HEK293 (cell line): Measurements from ENCODE around the gene ZNF284.

Source experiments
- CTCF ChIA-PET: fragments of 350-600 bp; formaldehyde crosslinking; extraction: SDS; loops from one replicate; lab custom pipeline; 2021; ENCODE audit warnings: antibody characterized with exemption; lab: Yijun Ruan, JAX
- POLR2A ChIA-PET: fragments of 300-600 bp; formaldehyde crosslinking; extraction: SDS; loops from one replicate; lab custom pipeline; 2020; ENCODE audit warnings: antibody characterized with exemption, inconsistent platforms; lab: Yijun Ruan, JAX
- H3K27ac ChIP-seq: fragments of 200-500 bp; sonication (Bioruptor generic); 2 replicates; pipeline ENCODE4 v1.5.1; 2014; ENCODE audit warnings: low read depth, low read length, control low read depth, inconsistent platforms; ENCODE audit errors: extremely low read depth
- H3K36me3 ChIP-seq, 2 experiments: fragments of 200-500 bp in 1 of 2; sonication (Bioruptor generic) in 1 of 2; 1 replicate in 1 of 2; 2 replicates in 1 of 2; pipeline ENCODE4 v1.5.1; 2014 to 2017; ENCODE audit warnings: inconsistent platforms in 2 of 2, low read length in 2 of 2; ENCODE audit not compliant: control insufficient read depth in 2 of 2, insufficient read depth in 1 of 2
- H3K4me1 ChIP-seq: fragments of 200-500 bp; sonication (Bioruptor generic); 2 replicates; pipeline ENCODE4 v1.5.1; 2014; ENCODE audit warnings: mild to moderate bottlenecking, low read length, inconsistent platforms; ENCODE audit not compliant: control insufficient read depth, insufficient read depth
- H3K4me3 ChIP-seq: 2 replicates; pipeline ENCODE4 v1.5.1; 2011; ENCODE audit warnings: low read depth, mild to moderate bottlenecking, control low read depth, low read length, moderate library complexity
- H3K9me3 ChIP-seq: fragments of 200-500 bp; sonication (Bioruptor generic); 2 replicates; pipeline ENCODE4 v1.5.1; 2014; ENCODE audit warnings: low read depth, low read length, inconsistent platforms; ENCODE audit not compliant: control insufficient read depth, insufficient read depth
- AEBP2 ChIP-seq: fragments of 450-650 bp; formaldehyde crosslinking; IDR thresholded peaks from 2 replicates; pipeline ENCODE4 v1.5.1; 2016; ENCODE audit warnings: missing biosample characterization, missing genetic modification characterization, borderline replicate concordance
- KLF17 ChIP-seq: fragments of 450-650 bp; formaldehyde crosslinking; IDR thresholded peaks from 2 replicates; pipeline ENCODE4 v1.5.1; 2016; ENCODE audit warnings: missing biosample characterization, missing genetic modification characterization
- KLF8 ChIP-seq: fragments of 450-650 bp; formaldehyde crosslinking; IDR thresholded peaks from 2 replicates; pipeline ENCODE4 v1.5.1; 2016; ENCODE audit warnings: missing biosample characterization, missing genetic modification characterization
- SP7 ChIP-seq: fragments of 450-650 bp; formaldehyde crosslinking; IDR thresholded peaks from 2 replicates; pipeline ENCODE4 v1.5.1; 2016; ENCODE audit warnings: missing biosample characterization, missing genetic modification characterization
- YY2 ChIP-seq: fragments of 450-650 bp; formaldehyde crosslinking; IDR thresholded peaks from 2 replicates; pipeline ENCODE4 v1.5.1; 2016; ENCODE audit warnings: missing biosample characterization, missing genetic modification characterization
- ZBTB1 ChIP-seq: fragments of 450-650 bp; formaldehyde crosslinking; IDR thresholded peaks from 2 replicates; pipeline ENCODE4 v1.5.1; 2016; ENCODE audit warnings: missing biosample characterization, missing genetic modification characterization
- ZFP69B ChIP-seq: fragments of 450-650 bp; formaldehyde crosslinking; IDR thresholded peaks from 2 replicates; pipeline ENCODE4 v1.5.1; 2016; ENCODE audit warnings: missing biosample characterization, missing genetic modification characterization
- ZIC2 ChIP-seq: fragments of 450-650 bp; formaldehyde crosslinking; IDR thresholded peaks from 2 replicates; pipeline ENCODE4 v1.5.1; 2016; ENCODE audit warnings: missing biosample characterization, missing genetic modification characterization
- ZNF157 ChIP-seq: fragments of 450-650 bp; formaldehyde crosslinking; IDR thresholded peaks from 2 replicates; pipeline ENCODE4 v1.5.1; 2016; ENCODE audit warnings: missing biosample characterization, missing genetic modification characterization
- ZNF174 ChIP-seq: fragments of 450-650 bp; formaldehyde crosslinking; IDR thresholded peaks from 2 replicates; pipeline ENCODE4 v1.5.0; 2017; ENCODE audit warnings: missing biosample characterization, mild to moderate bottlenecking, missing genetic modification characterization
- ZNF214 ChIP-seq: fragments of 450-650 bp; formaldehyde crosslinking; IDR thresholded peaks from 2 replicates; pipeline ENCODE4 v1.5.1; 2017; ENCODE audit warnings: missing biosample characterization, mild to moderate bottlenecking, missing genetic modification characterization, borderline replicate concordance
- ZNF266 ChIP-seq: fragments of 450-650 bp; formaldehyde crosslinking; IDR thresholded peaks from 2 replicates; pipeline ENCODE4 v1.5.1; 2016; ENCODE audit warnings: missing biosample characterization, missing genetic modification characterization, low read depth
- ZNF354C ChIP-seq: fragments of 450-650 bp; formaldehyde crosslinking; IDR thresholded peaks from 2 replicates; pipeline ENCODE4 v1.5.1; 2016; ENCODE audit warnings: missing biosample characterization, missing genetic modification characterization, low read depth, borderline replicate concordance
- ZNF416 ChIP-seq: fragments of 450-650 bp; formaldehyde crosslinking; IDR thresholded peaks from 2 replicates; pipeline ENCODE4 v1.5.1; 2016; ENCODE audit warnings: missing biosample characterization, missing genetic modification characterization
- ZNF501 ChIP-seq: fragments of 450-650 bp; formaldehyde crosslinking; IDR thresholded peaks from 2 replicates; pipeline ENCODE4 v1.5.1; 2016; ENCODE audit warnings: missing biosample characterization, missing genetic modification characterization
- ZNF513 ChIP-seq: fragments of 450-650 bp; IDR thresholded peaks from 2 replicates; pipeline ENCODE4 v1.5.1; 2018; ENCODE audit warnings: missing biosample characterization, missing genetic modification characterization
- ZNF544 ChIP-seq: fragments of 450-650 bp; formaldehyde crosslinking; IDR thresholded peaks from 2 replicates; pipeline ENCODE4 v1.5.0; 2017; ENCODE audit warnings: missing biosample characterization, missing genetic modification characterization
- ZNF585B ChIP-seq: fragments of 450-650 bp; formaldehyde crosslinking; IDR thresholded peaks from 2 replicates; pipeline ENCODE4 v1.5.1; 2016; ENCODE audit warnings: missing biosample characterization, missing genetic modification characterization
- ZNF600 ChIP-seq: fragments of 450-650 bp; formaldehyde crosslinking; IDR thresholded peaks from 2 replicates; pipeline ENCODE4 v1.5.1; 2016; ENCODE audit warnings: missing biosample characterization, missing genetic modification characterization
- ZNF621 ChIP-seq: fragments of 450-650 bp; formaldehyde crosslinking; IDR thresholded peaks from 2 replicates; pipeline ENCODE4 v1.5.1; 2017; ENCODE audit warnings: missing biosample characterization, missing genetic modification characterization
- ZNF677 ChIP-seq: fragments of 450-650 bp; IDR thresholded peaks from 2 replicates; pipeline ENCODE4 v1.5.0; 2018; ENCODE audit warnings: missing biosample characterization, mild to moderate bottlenecking, missing genetic modification characterization, moderate library complexity
- ZNF768 ChIP-seq: fragments of 450-650 bp; formaldehyde crosslinking; IDR thresholded peaks from 2 replicates; pipeline ENCODE4 v1.5.1; 2018; ENCODE audit warnings: missing biosample characterization, mild to moderate bottlenecking, missing genetic modification characterization
- ZNF791 ChIP-seq: fragments of 450-650 bp; formaldehyde crosslinking; IDR thresholded peaks from 2 replicates; pipeline ENCODE4 v1.5.1; 2016; ENCODE audit warnings: missing biosample characterization, missing genetic modification characterization
- TF ChIP-seq, protein P1 (sequence below): fragments of 450-650 bp; formaldehyde crosslinking; IDR thresholded peaks from 2 replicates; pipeline ENCODE4 v1.5.1; 2016; ENCODE audit warnings: missing biosample characterization, missing genetic modification characterization
- TF ChIP-seq, protein P2 (sequence below): fragments of 450-650 bp; formaldehyde crosslinking; IDR thresholded peaks from 2 replicates; pipeline ENCODE4 v1.5.0; 2017; ENCODE audit warnings: missing biosample characterization, missing genetic modification characterization, borderline replicate concordance

The ZNF284 gene

GRCh38 chr19:44092108-44092507, 20.1 kb downstream of the ZNF284 start:
- H3K4me1 ChIP-seq: peaks cover 19% of the 10 kb centered on the region; the same call in 1 of the 2 replicates
- ChIA-PET POLR2A (interaction anchor here (2.4 kb wide), 1 partner anchor 157 kb away, joined by 5 read pairs; the partner anchor contains the start of gene ZNF45), CTCF (no interaction called here)
- TF ChIP-seq, protein P1, sequence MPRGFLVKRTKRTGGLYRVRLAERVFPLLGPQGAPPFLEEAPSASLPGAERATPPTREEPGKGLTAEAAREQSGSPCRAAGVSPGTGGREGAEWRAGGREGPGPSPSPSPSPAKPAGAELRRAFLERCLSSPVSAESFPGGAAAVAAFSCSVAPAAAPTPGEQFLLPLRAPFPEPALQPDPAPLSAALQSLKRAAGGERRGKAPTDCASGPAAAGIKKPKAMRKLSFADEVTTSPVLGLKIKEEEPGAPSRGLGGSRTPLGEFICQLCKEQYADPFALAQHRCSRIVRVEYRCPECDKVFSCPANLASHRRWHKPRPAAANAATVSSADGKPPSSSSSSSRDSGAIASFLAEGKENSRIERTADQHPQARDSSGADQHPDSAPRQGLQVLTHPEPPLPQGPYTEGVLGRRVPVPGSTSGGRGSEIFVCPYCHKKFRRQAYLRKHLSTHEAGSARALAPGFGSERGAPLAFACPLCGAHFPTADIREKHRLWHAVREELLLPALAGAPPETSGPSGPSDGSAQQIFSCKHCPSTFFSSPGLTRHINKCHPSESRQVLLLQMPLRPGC (tag by site-specific recombination): no peak
- TF ChIP-seq ZNF768: 0 out of 2 replicates have a peak, but pooled peaks have one; percentile 11
- peaks cover 2% of the 10 kb centered on the region for H3K9me3 ChIP-seq
- no peak overlapping the region for H3K27ac ChIP-seq
- peaks cover 7 to 40% of the 10 kb centered on the region in 2 experiments for H3K36me3 ChIP-seq
- H3K4me3 ChIP-seq: no peak overlapping the region

- ChIA-PET POLR2A (interaction anchor here (0.5 to 2.8 kb wide), 22 partner anchors 9 to 267 kb away, joined by 3 to 33 read pairs (median 5); partner anchors contain the start of genes ZNF221, ZNF222, ZNF223 and ZNF225), CTCF (interaction anchor here (0.7 to 2.1 kb wide), 3 partner anchors 20 to 500 kb away, joined by 3 to 12 read pairs (median 3); no protein-coding TSS in a partner anchor)
- Histone ChIP-seq H3K36me3 (peaks cover 28 to 40% of the 10 kb centered on the region in 2 experiments), H3K4me3 (peak within 1 kb of the TSS; percentile 61), H3K9me3 (peaks cover 2% of the 10 kb centered on the region), H3K4me1 (peaks cover 19% of the 10 kb centered on the region; the same call in 1 of the 2 replicates), H3K27ac (peak within 1 kb of the TSS; percentile 92)
- TF ChIP-seq AEBP2 (tag by site-specific recombination) (no peak), ZNF585B (tag by site-specific recombination) (no peak), KLF8 (tag by site-specific recombination) (peak; percentile 56; the same call in 1 of the 2 replicates), ZNF677 (no peak), SP7 (tag by site-specific recombination) (peak; percentile 67), YY2 (tag by site-specific recombination) (peak; percentile 18; the same call in 1 of the 2 replicates), ZNF501 (peak; percentile 83), ZNF416 (tag by site-specific recombination) (no peak), KLF17 (tag by site-specific recombination) (no peak; the same call in 1 of the 2 replicates), ZFP69B (tag by site-specific recombination) (peak; percentile 17; the same call in 1 of the 2 replicates), ZNF621 (no peak), ZNF513 (tag by site-specific recombination) (no peak), ZIC2 (tag by site-specific recombination) (no peak), ZNF791 (tag by site-specific recombination) (no peak), ZNF157 (tag by site-specific recombination) (no peak), ZNF214 (tag by site-specific recombination) (no peak), ZNF266 (no peak; the same call in 1 of the 2 replicates), ZNF354C (tag by site-specific recombination) (no peak), ZNF768 (no peak), ZNF600 (peak; percentile 97), ZBTB1 (tag by site-specific recombination) (no peak), ZNF174 (tag by site-specific recombination) (no peak), ZNF544 (no peak)
- TF ChIP-seq, protein P2, sequence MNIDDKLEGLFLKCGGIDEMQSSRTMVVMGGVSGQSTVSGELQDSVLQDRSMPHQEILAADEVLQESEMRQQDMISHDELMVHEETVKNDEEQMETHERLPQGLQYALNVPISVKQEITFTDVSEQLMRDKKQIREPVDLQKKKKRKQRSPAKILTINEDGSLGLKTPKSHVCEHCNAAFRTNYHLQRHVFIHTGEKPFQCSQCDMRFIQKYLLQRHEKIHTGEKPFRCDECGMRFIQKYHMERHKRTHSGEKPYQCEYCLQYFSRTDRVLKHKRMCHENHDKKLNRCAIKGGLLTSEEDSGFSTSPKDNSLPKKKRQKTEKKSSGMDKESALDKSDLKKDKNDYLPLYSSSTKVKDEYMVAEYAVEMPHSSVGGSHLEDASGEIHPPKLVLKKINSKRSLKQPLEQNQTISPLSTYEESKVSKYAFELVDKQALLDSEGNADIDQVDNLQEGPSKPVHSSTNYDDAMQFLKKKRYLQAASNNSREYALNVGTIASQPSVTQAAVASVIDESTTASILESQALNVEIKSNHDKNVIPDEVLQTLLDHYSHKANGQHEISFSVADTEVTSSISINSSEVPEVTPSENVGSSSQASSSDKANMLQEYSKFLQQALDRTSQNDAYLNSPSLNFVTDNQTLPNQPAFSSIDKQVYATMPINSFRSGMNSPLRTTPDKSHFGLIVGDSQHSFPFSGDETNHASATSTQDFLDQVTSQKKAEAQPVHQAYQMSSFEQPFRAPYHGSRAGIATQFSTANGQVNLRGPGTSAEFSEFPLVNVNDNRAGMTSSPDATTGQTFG (tag by site-specific recombination): no peak
These were observed 22.2 kb downstream of the ZNF284 start, which contains the start of gene ZNF224 for GRCh38 chr19:44093931-44094765. ZNF224 (plus strand) TSS chr19:44094361; CDS start chr19:44097874, 3,513 bp downstream.
